GM21825 (cell line): Measurements from ENCODE around the gene FAM120B.
"Not testable (repeated sequence)": the region's sequence is repeated elsewhere in the genome, so short reads cannot be mapped to it uniquely, and the experiment has no call there.

Source experiments
- ATAC-seq: cut with Tn5 transposase; IDR thresholded peaks from one replicate; pipeline ENCODE4 v1.9.1; 2021; ENCODE audit warnings: mild to moderate bottlenecking, moderate library complexity; ENCODE audit not compliant: unreplicated experiment

FAM120B gene

GRCh38 chr6:170296423-170296745 lies 10.2 kb upstream of the FAM120B start:
- ATAC-seq = no peak

- ATAC-seq = no peak
These were observed 9.6 kb upstream of the FAM120B start for GRCh38 chr6:170296746-170297575.

GRCh38 chr6:170297576-170298330 lies 8.8 kb upstream of the FAM120B start:
- ATAC-seq = no peak

GRCh38 chr6:170298688-170299087 lies 7.9 kb upstream of the FAM120B start:
- ATAC-seq = no peak

DNA sequence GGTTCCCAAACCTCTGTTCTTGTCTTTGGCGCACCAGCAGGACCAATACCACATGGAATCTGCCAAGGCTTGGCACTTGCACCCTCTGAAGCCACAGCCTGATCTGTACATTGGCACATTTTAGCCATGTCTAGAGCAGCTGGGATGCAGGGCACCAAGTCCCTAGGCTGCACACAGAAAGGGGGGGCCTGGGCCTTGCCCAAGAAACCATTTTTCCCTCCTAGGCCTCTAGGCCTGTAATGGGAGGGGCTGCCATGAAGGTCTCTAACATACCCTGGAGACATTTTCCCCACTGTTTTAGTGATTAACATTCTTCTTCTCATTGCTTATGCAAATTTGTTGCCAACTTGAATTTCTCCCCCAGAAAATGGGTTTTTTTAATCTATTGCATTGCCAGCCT lies 5.4 kb upstream of the FAM120B start:
- ATAC-seq = no peak

GRCh38 chr6:170305805-170306323 lies 694 bp upstream of the FAM120B start:
- no peak for ATAC-seq

DNA sequence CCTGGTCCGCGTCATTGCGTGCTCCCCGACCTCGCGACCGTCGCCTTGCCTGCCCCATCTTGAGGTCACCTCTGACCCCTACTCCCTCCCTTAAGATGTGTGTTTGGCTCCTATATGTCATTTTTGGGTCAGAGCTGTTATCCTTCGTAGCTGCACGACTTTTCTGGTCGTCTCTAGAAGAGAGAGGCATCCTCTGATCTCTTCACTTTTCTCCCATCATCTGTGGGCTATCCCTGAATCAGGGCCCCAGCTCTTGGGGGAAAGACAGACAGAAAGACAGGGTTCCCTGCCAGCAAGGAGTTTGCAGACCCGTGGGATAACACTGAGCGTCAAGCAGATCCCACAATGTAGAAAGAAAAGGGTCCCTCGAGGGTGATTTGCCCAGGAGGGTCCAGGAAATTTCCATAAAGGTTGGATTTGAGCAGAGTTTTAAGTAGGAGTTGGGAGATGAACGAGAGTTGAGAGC lies 555 bp downstream of the FAM120B start:
- ATAC-seq = no peak

- no peak for ATAC-seq
These were observed 2.2 kb downstream of the FAM120B start for GRCh38 chr6:170308761-170309160.

DNA sequence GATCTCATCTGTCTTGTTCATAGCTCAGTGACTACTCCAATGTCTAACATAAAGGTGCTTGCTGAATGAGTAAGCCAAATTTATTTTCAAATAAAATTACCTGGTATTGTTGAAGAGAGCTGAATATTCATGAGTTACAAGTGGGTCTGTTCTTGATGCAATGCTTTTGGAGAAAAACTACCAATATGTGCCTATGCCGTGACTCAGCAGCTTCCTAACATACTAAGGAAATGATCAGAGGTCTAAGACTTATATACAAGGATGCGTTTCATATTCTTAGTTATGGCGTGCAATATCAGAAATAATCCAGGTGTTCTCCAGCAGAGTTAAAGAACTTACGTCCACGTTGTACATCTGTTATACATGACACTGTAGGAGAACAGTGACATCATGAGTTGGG lies 5.1 kb downstream of the FAM120B start:
- no peak for ATAC-seq

GRCh38 chr6:170312876-170313275 lies 6.3 kb downstream of the FAM120B start:
- ATAC-seq = no peak

GRCh38 chr6:170313716-170314295 lies 7.2 kb downstream of the FAM120B start:
- ATAC-seq = no peak

DNA sequence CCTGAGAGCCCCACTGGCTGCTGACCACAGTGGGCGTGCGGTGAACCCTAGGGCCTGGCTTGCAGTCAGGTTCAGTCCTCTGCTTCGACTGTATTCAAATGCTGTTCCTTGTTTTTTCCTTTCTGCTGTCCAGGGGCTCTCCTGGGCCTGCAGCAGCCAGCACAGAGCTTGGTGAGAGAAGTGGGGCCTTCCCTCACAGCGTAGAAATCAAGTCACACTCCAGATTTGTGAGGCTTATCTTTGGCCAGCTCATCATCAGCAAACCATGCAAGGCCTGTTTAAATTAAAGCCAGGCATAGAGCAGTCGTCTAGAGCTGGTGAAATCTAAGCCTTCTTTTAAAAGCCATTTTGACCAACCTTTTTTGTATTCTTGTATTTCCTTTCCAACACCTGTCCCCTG lies 8.4 kb downstream of the FAM120B start:
- no peak for ATAC-seq

GRCh38 chr6:170316071-170316470 lies 9.5 kb downstream of the FAM120B start:
- no peak for ATAC-seq

DNA sequence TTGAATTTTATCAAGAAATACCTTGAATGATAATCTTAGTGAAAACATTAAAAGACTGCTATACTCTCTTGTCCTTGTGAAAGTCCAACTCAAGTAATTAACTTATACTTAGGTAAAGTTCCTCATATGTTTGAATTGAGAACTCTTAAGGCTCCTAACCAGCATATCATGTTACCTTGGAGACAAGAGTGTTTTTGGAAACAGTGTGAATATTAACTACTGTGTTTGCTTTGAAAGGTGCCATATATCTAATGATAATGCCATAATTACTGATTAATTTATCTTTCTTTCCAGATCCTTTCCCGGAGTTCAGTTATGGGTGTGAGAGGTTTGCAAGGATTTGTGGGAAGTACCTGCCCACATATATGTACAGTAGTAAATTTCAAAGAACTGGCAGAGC lies 10.5 kb downstream of the FAM120B start:
- ATAC-seq = no peak

GRCh38 chr6:170317718-170318117 lies 11.2 kb downstream of the FAM120B start:
- no peak for ATAC-seq

DNA sequence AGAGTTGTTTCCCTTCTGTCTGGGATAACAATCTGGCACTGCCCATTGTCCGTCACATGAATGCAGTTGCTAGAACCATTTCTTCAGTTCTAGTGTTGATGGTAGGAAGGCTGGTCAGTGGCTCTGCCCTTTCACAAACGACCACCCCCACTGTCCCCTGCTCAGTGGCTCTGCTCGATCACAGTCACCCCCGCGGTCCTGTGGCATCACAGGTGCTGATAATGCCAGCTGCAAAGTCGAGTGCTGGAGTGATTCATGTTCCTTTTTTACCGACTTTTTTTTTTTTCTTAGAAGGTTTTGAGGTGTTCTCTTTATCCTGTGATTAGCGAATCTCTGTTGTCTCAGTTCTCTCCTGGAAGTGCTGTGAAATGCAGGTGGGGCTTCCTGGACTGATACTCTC lies 22.8 kb downstream of the FAM120B start:
- no peak for ATAC-seq

GRCh38 chr6:170335199-170335598 lies 28.6 kb downstream of the FAM120B start:
- ATAC-seq = not testable (repeated sequence)

DNA sequence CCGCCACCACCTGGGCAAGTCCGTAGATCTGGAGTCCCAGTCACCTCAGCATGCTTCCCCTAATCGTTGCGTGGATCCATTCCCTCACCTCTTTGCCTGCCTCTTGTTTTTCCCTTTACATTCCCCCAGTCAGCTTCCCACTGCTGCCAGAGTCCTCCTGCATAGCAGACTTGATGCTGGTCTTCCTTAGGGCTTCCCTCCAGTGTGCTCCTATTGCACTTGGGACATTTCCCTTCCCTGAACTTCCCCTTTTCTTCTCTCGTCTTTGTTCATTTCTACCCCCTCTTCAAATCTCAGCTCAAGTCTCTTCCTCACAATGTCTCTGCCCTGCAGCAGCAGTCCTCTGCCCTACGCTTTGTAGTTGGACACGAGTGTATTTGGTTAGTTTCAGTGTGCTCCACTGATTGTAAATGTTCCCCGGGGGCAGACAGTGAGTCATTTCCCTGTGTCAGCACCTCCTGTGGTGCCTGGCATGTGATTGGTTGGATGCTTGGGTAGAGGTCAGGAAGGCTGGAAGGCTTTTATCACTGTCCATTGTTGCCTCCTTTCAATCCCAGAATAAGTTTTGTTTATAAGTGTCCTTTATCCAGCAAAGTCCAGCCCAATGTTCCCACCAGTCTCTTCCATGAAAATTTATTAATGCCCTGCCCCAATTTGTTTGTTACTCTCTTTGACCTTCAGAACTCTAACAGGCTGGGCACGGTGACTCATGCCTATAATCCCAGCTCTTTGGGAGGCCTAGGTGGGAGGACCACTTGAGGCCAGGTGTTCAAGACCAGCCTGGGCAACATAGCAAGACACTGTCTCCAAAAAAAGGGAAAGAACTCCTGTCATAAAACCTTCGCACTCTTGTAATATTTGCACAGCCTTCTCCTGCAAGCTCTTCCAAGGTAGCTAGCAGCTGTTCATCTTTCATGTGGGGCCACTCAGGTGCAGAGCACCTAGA lies 38.3 kb downstream of the FAM120B start:
- ATAC-seq = no peak

DNA sequence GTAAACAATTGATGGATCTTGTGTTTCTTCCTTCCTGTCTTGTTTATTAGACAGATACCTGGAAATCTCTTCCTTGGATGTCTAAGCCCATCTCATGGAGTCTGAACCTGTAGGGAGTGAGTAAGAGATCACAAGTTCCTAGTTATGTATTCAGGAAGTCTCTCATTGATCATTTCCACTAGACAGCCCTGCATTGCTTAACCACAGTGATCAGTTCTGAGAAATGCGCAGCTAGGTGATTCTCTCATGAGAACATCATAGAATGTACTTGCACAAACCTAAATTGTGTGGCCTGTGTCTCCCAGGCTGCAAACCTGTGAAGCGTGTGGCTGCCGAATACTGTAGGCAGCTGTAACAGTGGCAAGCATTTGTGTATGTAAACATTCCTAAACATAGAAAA lies 39.1 kb downstream of the FAM120B start:
- no peak for ATAC-seq

DNA sequence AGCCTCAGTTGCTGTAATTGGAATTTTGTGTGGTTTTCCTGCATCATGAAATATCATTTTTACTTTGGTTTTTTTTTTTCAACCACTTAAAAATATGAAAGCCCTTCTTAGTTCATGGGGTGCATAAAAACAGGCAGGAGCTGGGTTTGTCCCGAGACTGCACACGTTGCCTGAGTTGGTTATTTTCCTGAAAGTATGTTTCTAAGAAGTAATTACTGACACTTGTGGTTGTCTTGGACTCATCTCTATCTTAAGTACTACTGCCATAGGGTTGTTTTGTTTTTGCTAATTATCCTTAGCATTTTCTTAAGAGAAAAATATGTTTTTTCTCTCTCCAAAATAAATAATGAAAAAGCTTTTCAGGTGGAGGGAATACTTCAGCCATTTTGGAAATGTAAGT lies 40.1 kb downstream of the FAM120B start:
- ATAC-seq = no peak

DNA sequence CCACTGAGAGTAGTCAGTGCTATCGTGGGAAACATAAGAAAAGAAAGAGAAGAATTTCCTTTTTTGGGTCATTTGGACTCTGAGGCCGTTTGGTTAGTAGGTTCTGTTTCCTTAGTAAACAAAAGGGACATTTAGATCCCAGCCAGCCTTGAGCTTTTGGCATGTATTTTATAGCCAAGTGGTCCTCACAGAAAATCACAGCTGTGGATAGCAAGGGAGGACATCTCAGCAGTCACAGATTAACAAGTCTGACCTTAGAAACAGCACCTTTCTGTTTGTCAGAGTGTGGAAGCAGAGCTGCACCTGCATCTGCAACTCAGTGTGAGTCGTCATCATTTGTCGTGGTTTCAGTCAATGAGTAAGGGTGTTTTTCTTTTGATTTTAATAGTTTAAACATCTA lies 40.5 kb downstream of the FAM120B start:
- ATAC-seq = peak; percentile 69
